NCI-H774 (cell line): ENCODE measurements around the gene CACNA1A.
"Not testable (repeated sequence)": the region's sequence is repeated elsewhere in the genome, so short reads cannot be mapped to it uniquely, and the experiment has no call there.

ENCODE experiments used
- DNase-seq: peaks from one replicate; lab custom pipeline; 2025; lab: John Stamatoyannopoulos, UW

CACNA1A gene

DNA sequence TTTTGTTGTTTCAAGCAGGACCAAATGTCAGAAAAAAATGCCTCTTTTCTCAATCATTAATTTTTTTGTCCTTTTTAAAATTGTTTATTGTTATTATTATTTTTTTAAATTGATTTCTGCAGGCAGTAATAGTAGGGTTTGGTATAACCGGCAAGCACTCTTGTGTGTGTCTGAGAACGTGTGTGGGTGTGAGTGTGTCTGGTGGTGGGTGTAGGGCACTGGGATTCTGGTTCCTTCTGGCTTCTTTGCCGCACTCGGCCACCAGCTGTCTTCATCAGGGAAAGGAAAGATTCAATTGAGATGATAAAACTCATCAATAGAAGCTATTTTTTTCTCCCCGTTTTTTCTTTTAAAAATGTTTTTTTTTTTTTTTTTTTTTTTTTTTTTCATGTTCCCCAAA lies 299.7 kb downstream of the CACNA1A start:
- DNase-seq, result no peak

DNA sequence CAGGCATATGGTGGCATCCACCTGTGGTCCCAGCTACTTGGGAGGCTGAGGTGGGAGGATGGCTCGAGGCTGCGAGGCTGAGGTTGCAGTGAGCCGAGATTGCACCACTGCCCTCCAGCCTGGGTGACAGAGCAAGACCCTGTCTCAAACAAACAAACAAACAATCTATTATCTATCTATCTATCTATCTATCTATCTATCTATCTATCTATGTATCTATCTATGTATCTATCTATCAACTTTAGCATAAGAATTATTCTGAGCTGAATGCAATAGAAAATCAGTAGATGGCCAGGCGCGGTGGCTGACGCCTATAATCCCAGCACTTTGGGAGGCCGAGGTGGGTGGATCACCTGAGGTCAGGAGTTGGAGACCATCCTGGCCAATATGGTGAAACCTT lies 304.2 kb downstream of the CACNA1A start:
- not testable (repeated sequence) for DNase-seq

- no peak for DNase-seq
Observed at GRCh38 chr19:13198634-13199033, 307.6 kb downstream of the CACNA1A start.

DNA sequence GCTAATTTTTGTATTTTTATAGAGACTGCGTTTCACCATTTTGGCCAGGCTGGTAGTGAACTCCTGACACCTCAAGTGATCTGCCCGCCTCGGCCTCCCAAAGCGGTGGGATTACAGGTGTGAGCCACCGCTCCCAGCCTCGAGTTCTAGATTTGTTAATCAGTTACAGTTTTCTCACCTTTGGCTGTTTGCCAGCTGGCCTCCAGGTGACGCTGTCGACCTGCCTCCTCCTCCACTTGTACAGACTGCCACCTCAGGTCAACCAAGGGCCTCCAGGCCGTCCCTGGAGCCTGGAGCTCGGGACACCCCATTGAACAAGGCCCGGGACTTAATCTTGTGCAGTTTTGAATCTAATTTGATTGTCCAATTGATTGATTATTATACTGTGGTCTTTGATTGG lies 310.6 kb downstream of the CACNA1A start:
- DNase-seq, result no peak

GRCh38 chr19:13190781-13191540 lies 315.3 kb downstream of the CACNA1A start:
- DNase-seq, result no peak

DNA sequence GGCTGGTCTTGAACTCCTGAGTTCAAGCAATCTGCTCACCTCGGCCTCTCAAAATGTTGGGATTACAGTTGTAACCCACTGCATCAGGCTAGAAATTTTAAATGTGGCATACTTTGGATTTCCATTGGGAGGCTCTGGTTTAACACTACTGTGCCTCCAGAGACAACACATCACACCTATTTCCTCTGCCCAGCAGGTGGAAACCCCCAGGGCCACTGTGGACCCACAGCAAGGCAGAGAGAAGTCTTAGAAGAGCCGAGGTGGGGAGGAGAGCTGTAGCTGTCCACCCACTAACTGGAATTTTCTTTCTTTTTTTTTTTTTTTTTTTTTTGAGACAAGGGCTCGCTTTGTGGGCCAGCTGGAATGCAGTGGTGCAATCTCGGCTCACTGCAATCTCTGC lies 316.7 kb downstream of the CACNA1A start:
- DNase-seq, result no peak

DNA sequence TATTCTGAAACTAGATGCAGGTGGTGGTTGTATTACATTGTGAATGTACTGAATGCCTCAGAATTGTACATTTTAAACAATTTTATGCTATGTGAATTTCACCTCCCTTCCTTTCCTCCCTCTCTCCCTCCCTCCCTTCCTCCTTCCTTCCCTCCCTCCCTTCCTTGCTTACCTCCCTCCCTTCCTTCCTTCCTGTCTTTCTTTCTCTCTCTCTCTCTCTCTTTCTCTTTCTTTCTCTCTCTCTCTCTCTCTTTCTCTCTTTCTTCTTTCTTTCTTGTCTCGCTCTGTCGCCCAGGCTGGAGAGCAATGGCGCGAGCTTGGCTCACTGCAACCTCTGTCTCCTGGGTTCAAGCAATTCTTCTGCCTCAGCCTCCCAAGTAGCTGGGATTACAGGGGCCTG lies 318.9 kb downstream of the CACNA1A start:
- no peak for DNase-seq

- DNase-seq, result not testable (repeated sequence)
Observed at GRCh38 chr19:13186688-13187087, 319.6 kb downstream of the CACNA1A start.

DNA sequence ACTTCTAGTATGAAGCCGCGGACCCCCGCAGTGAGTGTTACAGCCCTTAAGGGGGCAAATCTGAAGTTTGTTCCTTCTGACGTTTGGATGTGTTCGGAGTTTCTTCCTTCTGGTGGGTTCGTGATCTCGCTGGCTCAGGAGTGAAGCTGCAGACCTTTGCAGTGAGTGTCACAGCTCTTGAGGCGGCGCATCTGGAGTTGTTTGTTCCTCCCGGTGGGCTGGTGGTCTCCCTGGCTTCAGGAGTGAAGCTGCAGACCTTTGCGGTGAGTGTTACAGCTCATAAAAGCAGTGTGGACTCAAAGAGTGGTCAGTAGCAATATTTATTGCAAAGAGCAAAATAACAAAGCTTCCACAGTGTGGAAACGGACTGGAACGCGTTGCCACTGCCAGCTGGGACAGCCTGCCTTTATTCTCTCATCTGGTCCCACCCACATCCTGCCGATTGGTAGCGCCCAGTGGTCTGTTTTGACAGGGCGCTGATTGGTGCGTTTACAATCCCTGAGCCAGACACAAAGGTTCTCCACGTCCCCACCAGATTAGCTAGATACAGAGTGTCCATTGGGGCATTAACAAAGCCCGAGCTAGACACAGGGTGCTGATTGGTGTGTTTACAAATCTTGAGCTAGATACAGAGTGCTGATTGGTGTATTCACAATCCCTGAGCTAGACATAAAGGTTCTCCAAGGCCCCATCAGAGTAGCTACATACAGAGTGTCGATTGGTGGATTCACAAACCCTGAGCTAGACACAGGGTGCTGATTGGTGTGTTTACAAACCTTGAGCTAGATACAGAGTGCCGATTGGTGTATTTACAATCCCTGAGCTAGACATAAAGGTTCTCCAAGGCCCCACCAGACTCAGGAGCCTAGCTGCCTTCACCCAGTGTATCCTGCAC lies 320.3 kb downstream of the CACNA1A start:
- DNase-seq, result not testable (repeated sequence)

DNA sequence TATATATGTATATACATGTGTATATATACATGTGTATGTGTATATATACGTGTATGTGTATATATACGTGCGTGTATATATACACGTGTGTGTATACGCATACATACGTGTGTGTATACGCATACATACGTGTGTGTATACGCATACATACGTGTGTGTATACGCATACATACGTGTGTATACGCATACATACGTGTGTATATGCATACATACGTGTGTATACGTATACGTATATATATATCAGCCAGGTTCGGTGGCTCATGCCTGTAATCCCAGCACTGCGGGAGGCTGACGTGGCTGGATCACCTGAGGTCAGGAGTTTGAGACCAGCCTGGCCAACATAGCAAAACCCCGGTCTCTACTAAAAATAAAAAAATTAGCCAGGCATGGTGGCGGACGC lies 321.4 kb downstream of the CACNA1A start:
- not testable (repeated sequence) for DNase-seq

GRCh38 chr19:13181747-13182388 lies 324.4 kb downstream of the CACNA1A start:
- no peak for DNase-seq

- DNase-seq, result not testable (repeated sequence)
Observed at GRCh38 chr19:13178291-13178690, 328.0 kb downstream of the CACNA1A start.

DNA sequence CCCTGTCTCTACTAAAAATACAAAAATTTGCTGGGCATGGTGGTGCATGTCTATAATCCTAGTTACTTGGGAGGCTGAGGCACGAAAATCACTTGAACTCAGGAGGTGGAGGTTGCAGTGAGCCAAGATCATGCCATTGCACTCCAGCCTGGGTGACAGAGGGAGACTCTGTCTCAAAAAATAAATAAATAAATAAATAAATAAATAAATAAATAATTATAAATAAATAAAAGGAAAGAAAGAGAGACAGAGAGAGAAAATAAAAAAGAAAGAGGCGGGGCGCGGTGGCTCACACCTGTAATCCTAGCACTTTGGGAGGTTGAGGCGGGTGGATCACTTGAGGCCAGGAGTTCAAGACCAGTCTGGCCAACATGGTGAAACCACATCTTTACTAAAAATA lies 328.7 kb downstream of the CACNA1A start:
- DNase-seq, result not testable (repeated sequence)

DNA sequence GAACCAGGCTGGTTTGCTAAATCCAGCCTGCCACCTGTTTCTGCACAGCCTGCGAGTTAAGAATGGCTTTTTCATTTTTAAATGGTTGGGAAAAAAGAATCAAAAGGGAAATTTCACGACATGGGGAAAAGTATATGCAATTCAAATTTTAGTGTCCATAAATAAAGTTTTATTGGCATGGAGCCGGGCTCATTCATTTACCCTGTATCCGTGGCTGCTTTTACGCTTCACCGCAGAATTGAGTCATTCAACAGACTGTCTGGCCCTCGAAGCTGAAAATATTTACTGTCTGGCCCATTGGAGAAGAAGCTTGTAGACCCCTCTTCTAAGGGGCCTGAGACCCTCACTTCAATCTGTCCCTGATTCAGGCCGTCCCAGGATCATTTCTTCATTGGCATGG lies 329.9 kb downstream of the CACNA1A start:
- DNase-seq, result no peak

DNA sequence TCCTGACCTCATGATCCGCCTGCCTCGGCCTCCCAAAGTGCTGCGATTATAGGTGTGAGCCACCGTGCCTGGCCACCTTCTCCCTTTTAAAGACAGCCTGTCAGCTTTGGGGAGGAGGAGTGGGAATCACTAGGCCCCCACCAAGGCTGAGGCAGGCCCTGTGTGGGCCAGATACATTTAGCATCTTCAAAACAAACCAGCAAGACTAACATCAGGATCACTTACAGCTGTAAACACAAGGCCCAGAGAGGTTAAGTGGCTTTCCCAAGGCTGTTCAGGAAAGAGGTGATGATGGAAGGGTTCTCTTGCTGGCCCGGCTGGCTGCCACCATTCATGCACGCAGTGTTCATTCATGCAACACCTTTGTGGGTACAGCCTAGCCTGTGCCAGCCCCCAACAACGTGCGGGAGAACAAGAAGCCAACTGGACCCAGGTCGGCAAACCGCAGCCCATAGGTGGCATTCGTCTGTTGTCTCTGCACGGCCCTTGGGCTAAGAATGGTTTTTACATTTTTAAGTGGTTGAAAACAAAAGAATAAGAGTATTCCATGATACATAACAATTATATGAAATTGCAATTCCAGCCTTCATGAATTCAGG lies 333.0 kb downstream of the CACNA1A start:
- no peak for DNase-seq

- no peak for DNase-seq
Observed at GRCh38 chr19:13172346-13173138, 333.7 kb downstream of the CACNA1A start.

- no peak for DNase-seq
Observed at GRCh38 chr19:13171146-13171545, 335.1 kb downstream of the CACNA1A start.

DNA sequence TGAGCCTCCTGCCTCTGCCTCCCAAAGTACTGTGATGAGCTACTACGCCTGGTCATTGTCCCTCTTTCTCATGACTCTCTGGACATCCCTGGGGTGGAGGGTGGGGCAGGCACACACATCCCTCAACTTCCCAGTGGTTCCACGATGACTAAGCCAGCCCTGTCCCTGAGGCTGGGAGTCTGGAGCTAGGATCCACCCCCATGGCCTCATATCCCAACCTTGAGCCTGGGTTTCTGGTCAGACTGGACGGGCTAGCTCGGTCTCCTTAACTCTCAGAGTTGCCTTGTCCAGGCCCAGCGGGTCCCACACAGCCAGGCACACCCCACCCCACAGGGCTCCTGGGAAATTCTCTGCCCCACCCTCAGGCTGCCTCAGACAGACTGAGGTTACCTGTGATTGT lies 336.5 kb downstream of the CACNA1A start:
- no peak for DNase-seq

GRCh38 chr19:13166151-13166550 lies 340.1 kb downstream of the CACNA1A start:
- not testable (repeated sequence) for DNase-seq

- DNase-seq, result no peak
Observed at GRCh38 chr19:13165162-13165997, 340.9 kb downstream of the CACNA1A start.
